Cardiac fibroblast (primary cell): ENCODE results near the gene ADAM12.

ENCODE experiments used
- DNase-seq, 2 donors: peaks; one replicate each; pipeline versions ENCODE4 v3.0.0 to v3.0.0-alpha.2; 2010; ENCODE audit warnings: low read depth in 2 of 2
- H3K4me3 ChIP-seq, 2 donors: replicated peaks in 1 of 2; 1 replicate in 1 of 2; 2 replicates in 1 of 2; pipeline ENCODE4 v1.5.1; 2011; ENCODE audit warnings: low read depth in 2 of 2, low read length in 2 of 2, mild to moderate bottlenecking in 2 of 2, moderate library complexity in 1 of 2
- CTCF ChIP-seq: IDR thresholded peaks from one replicate; pipeline ENCODE4 v1.5.1; 2011; ENCODE audit warnings: low read depth, mild to moderate bottlenecking, low read length, inconsistent platforms

Gene ADAM12

GRCh38 chr10:126218778-126219649, 169.3 kb downstream of the ADAM12 start:
- no peak for DNase-seq
- no peak overlapping the region for H3K4me3 ChIP-seq
- no peak for TF ChIP-seq CTCF

GRCh38 chr10:126218174-126218573, 170.1 kb downstream of the ADAM12 start:
- no peak overlapping the region for H3K4me3 ChIP-seq
- no peak for DNase-seq
- no peak for TF ChIP-seq CTCF

- TF ChIP-seq CTCF = no peak
- peak in 1 of 2 donors; percentile 12 for DNase-seq
- no peak overlapping the region for H3K4me3 ChIP-seq
Observed at GRCh38 chr10:126216632-126216961, 171.7 kb downstream of the ADAM12 start.

- peak in 1 of 2 donors; percentile 51 for DNase-seq
- no peak overlapping the region for H3K4me3 ChIP-seq
- TF ChIP-seq CTCF = no peak
Observed at GRCh38 chr10:126215746-126216631, 172.3 kb downstream of the ADAM12 start.

GRCh38 chr10:126214679-126215078, 173.6 kb downstream of the ADAM12 start:
- H3K4me3 ChIP-seq = no peak overlapping the region
- DNase-seq = no peak
- no peak for TF ChIP-seq CTCF

- no peak for TF ChIP-seq CTCF
- DNase-seq = no peak
- H3K4me3 ChIP-seq = no peak overlapping the region
Observed at GRCh38 chr10:126214021-126214420, 174.3 kb downstream of the ADAM12 start.
